Measurements from ENCODE around the gene RNF214. TPM values are rescaled to one million over a fixed set of nuclear protein-coding genes. Genes with fewer than 3 reads are reported as not detected.

RNF214 gene
- polyA plus RNA-seq, 1 donor (not counting 4 experiments of a cell fraction or from before 2014, with no cell fraction given): 11.8 TPM

DNA sequence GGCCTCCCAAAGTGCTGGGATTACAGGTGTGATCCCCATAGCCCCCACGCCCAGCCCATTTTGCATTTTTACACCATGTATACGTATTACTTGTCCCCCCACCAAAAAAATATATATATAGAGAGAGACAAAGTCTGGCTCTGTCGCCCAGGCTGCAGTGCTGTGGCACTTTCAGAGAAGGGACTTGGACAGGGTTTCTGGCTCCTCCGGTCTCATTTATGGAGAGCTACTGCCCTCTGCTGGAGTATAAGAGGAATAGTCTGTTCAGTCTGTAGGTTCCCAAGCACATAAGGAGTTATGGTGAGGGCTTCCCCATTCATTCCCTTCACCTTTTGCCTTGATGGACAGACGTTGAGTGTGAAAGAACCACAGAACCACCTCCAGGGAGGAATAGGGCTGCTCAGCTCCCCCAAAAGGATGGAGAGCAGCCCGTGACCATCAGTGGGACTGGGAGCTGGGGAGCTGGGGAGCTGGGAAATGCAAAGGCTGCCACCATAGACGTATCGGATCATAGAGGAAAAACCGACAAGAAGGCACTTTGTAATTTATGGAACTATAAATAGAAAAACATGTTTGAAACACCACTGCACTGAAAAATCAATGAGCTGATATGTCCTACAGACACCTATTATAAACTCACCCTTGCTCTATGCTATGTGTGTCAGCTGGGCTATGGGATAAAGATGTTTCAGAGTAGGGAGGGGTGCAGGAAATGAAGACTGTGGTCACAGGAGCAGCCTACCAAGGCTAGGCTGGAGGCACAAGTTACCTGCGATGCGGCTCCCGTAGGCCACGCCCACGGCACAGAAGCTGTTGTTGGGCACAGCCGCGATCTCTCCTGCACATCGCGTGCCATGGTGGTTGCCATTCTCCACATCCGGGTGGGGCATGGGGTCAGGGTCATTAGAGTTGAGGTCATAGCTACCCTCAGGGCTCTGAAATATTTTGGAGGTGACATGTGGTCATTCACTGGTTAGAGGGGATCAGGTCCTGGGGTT lies 5.8 kb upstream of the RNF214 start:
- H3K27ac ChIP-seq (ENCODE audit: control insufficient read depth, insufficient read depth, low read length): no peak overlapping the region
- no peak overlapping the region for H2AFZ ChIP-seq (ENCODE audit: control insufficient read depth, low read length)
- dilution Hi-C loops (cut with MboI; ENCODE audit: extremely low pct_ligation_motif_present, low sequenced_read_pairs): no loop called here
- H3K9me3 ChIP-seq (ENCODE audit: control insufficient read depth, low read depth, low read length): no peaks in the 10 kb centered on the region
- H3K27me3 ChIP-seq (ENCODE audit: control insufficient read depth, extremely low read depth, insufficient read depth, low read length): no peaks in the 10 kb centered on the region
- DNase-seq (ENCODE audit: low read depth, low spot score) (peak; percentile 35), FAIRE-seq (peak; percentile 69)
- H3K4me1 ChIP-seq (ENCODE audit: control insufficient read depth, extremely low read depth, insufficient read depth, low read length): peaks cover 9% of the 10 kb centered on the region
- TF ChIP-seq, protein P1, sequence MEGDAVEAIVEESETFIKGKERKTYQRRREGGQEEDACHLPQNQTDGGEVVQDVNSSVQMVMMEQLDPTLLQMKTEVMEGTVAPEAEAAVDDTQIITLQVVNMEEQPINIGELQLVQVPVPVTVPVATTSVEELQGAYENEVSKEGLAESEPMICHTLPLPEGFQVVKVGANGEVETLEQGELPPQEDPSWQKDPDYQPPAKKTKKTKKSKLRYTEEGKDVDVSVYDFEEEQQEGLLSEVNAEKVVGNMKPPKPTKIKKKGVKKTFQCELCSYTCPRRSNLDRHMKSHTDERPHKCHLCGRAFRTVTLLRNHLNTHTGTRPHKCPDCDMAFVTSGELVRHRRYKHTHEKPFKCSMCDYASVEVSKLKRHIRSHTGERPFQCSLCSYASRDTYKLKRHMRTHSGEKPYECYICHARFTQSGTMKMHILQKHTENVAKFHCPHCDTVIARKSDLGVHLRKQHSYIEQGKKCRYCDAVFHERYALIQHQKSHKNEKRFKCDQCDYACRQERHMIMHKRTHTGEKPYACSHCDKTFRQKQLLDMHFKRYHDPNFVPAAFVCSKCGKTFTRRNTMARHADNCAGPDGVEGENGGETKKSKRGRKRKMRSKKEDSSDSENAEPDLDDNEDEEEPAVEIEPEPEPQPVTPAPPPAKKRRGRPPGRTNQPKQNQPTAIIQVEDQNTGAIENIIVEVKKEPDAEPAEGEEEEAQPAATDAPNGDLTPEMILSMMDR (optimal IDR thresholded peaks at IDR 0.05 in 1 of 3, IDR thresholded peaks at IDR 0.05 in 1 of 3, conservative IDR thresholded peaks at IDR 0.05 in 1 of 3; ENCODE audit: extremely low read depth in 1 of 3, insufficient read depth in 2 of 3, low read length in 3 of 3): peak; percentile 69 to 76 (median 76)
- no peak for TF ChIP-seq EZH2 (IDR thresholded peaks at IDR 0.05; ENCODE audit: low read length)
- no peak overlapping the region for H3K4me3 ChIP-seq (ENCODE audit: control insufficient read depth in 2 of 3, extremely low read depth in 1 of 3, insufficient read depth in 2 of 3, low read depth in 1 of 3, low read length in 3 of 3)
- peaks cover 43 to 50% of the 10 kb centered on the region in 2 experiments for H3K36me3 ChIP-seq (ENCODE audit: control insufficient read depth in 2 of 2, extremely low read depth in 1 of 2, insufficient read depth in 2 of 2, low read length in 2 of 2)
- H3K9ac ChIP-seq (ENCODE audit: control insufficient read depth, extremely low read depth, insufficient read depth, low read length): no peak overlapping the region
- H3K4me2 ChIP-seq (ENCODE audit: control insufficient read depth, extremely low read depth, insufficient read depth, low read depth, low read length): no peak overlapping the region
- H3K9me1 ChIP-seq (ENCODE audit: control insufficient read depth, extremely low read depth, insufficient read depth, low read length): peaks cover 2% of the 10 kb centered on the region
- no peaks in the 10 kb centered on the region for H4K20me1 ChIP-seq (ENCODE audit: control insufficient read depth, extremely low read depth, insufficient read depth, low read length)
- H3K79me2 ChIP-seq (ENCODE audit: control insufficient read depth, insufficient read depth, low read length): peaks cover 25% of the 10 kb centered on the region

DNA sequence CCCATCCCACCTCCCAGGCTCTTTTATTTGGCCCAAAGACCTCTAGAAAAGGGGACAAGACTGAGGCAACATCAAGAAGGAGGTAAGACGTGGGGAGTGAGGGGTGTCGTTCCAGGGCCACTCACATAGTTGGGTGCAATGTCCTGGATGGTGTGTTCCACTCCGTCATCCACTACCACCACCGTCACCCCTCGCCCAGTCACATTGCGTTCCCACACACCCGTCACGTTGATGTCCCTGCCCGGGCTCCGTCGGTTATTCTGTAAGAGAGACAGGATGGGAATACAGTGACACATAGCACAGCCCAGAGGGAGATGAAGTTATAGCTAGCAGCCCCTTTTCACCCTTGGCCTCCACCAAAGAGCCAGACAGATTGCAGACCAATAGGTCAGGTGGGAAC lies 4.4 kb upstream of the RNF214 start:
- H3K4me1 ChIP-seq (ENCODE audit: control insufficient read depth, extremely low read depth, insufficient read depth, low read length): peaks cover 10% of the 10 kb centered on the region
- H2AFZ ChIP-seq (ENCODE audit: control insufficient read depth, low read length): no peak overlapping the region
- no peak overlapping the region for H3K27ac ChIP-seq (ENCODE audit: control insufficient read depth, insufficient read depth, low read length)
- DNase-seq (ENCODE audit: low read depth, low spot score) (no peak), FAIRE-seq (no peak)
- no peaks in the 10 kb centered on the region for H3K9me3 ChIP-seq (ENCODE audit: control insufficient read depth, low read depth, low read length)
- H3K9me1 ChIP-seq (ENCODE audit: control insufficient read depth, extremely low read depth, insufficient read depth, low read length): no peaks in the 10 kb centered on the region
- no peak for TF ChIP-seq EZH2 (IDR thresholded peaks at IDR 0.05; ENCODE audit: low read length)
- TF ChIP-seq, protein P1 (optimal IDR thresholded peaks at IDR 0.05 in 1 of 3, IDR thresholded peaks at IDR 0.05 in 1 of 3, conservative IDR thresholded peaks at IDR 0.05 in 1 of 3; ENCODE audit: extremely low read depth in 1 of 3, insufficient read depth in 2 of 3, low read length in 3 of 3): no peak
- H3K27me3 ChIP-seq (ENCODE audit: control insufficient read depth, extremely low read depth, insufficient read depth, low read length): no peaks in the 10 kb centered on the region
- no peak overlapping the region for H3K4me3 ChIP-seq (ENCODE audit: control insufficient read depth in 2 of 3, extremely low read depth in 1 of 3, insufficient read depth in 2 of 3, low read depth in 1 of 3, low read length in 3 of 3)
- no peak overlapping the region for H3K4me2 ChIP-seq (ENCODE audit: control insufficient read depth, extremely low read depth, insufficient read depth, low read depth, low read length)
- H4K20me1 ChIP-seq (ENCODE audit: control insufficient read depth, extremely low read depth, insufficient read depth, low read length): no peaks in the 10 kb centered on the region
- dilution Hi-C loops (cut with MboI; ENCODE audit: extremely low pct_ligation_motif_present, low sequenced_read_pairs): no loop called here
- H3K79me2 ChIP-seq (ENCODE audit: control insufficient read depth, insufficient read depth, low read length): peaks cover 32% of the 10 kb centered on the region
- no peak overlapping the region for H3K9ac ChIP-seq (ENCODE audit: control insufficient read depth, extremely low read depth, insufficient read depth, low read length)
- H3K36me3 ChIP-seq (ENCODE audit: control insufficient read depth in 2 of 2, extremely low read depth in 1 of 2, insufficient read depth in 2 of 2, low read length in 2 of 2): peaks cover 38 to 41% of the 10 kb centered on the region in 2 experiments

All from keratinocyte (primary cell).